ENCODE measurements around the gene ASB16.

DNA sequence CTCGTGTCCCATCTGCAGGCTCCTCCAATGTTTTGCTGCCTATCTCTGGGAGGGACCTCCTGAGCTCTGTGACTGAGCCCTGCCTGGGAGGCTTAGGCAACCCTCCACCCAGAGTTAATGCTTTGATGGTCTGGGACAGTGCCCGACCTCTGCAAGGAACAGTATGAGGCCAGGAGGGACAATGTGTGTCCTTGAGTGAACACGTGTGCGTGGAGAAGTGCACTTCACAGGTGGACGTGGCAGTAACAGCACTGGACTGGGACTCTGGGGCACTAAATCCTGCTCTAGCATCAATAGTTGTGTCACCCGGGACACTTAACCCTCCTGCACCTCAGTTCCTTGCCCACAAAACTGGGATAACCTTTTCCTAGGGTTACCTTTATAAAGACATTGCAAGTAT is 44.4 kb downstream of the ASB16 start:
- TF ChIP-seq CTCF (IDR thresholded peaks at IDR 0.05) = no peak
- TF ChIP-seq POLR2A (IDR thresholded peaks at IDR 0.05) = no peak

Data from Peyer's patch (tissue), 4 donors.